Measurements from ENCODE around the gene KCNA5.

KCNA5 gene

DNA sequence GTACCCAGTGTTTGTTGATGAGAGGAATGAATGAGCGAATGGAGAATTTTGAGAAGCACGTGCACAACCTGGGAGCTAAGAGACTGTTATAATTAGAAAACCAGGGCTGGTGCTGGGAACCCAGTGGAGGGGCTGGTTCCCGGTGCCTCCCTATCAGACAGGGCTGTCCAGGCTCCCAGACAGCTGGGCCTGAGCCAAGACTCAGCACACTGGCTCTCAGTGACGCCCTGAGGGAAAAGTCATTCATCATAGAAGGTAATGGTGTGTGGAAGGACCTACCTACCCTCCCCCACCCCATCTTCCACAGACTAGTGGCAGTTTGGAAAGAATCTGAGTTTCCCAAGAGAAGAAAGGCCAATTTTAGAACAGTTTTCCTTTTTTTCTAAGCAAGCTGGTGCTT is 34.7 kb downstream of the KCNA5 start:
- Histone ChIP-seq H3K4me1 (ENCODE audit: control insufficient read depth, insufficient read depth, low read length, unreplicated experiment) (no peaks in the 10 kb centered on the region), H3K36me3 (ENCODE audit: insufficient read depth, low read length) (no peaks in the 10 kb centered on the region), H3K4me3 (ENCODE audit: low read depth, low read length) (no peak overlapping the region), H2AFZ (ENCODE audit: low read length, unreplicated experiment) (no peak overlapping the region), H3K79me2 (ENCODE audit: control insufficient read depth, insufficient read depth, low read length, unreplicated experiment) (no peaks in the 10 kb centered on the region), H3K27ac (ENCODE audit: low read depth, low read length) (no peak overlapping the region), H3K27me3 (ENCODE audit: insufficient read depth, low read length) (peaks cover 3% of the 10 kb centered on the region)

DNA sequence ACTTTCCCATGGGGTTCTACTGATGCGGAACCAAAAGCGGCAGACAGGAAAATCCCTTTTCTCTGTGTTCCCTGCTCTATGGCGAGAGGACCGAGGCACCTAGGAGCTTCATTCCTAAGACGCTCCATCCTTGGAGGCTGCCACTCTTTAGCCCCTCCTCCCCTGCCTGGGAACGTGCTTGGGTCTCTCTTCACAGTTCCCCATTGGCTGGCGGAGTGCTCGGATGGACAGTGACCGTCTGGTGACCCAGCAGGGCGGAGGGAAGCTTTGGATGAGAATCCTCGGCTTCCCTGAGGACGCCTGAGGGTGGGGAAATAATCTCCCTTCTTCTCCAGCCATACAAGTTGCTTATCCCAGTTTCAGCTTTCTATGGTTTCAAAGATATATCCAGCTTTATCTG is 37.3 kb downstream of the KCNA5 start:
- Histone ChIP-seq H3K27me3 (ENCODE audit: insufficient read depth, low read length) (peaks cover 3% of the 10 kb centered on the region), H3K27ac (ENCODE audit: low read depth, low read length) (no peak overlapping the region), H2AFZ (ENCODE audit: low read length, unreplicated experiment) (no peak overlapping the region), H3K4me3 (ENCODE audit: low read depth, low read length) (no peak overlapping the region), H3K36me3 (ENCODE audit: insufficient read depth, low read length) (no peaks in the 10 kb centered on the region), H3K4me1 (ENCODE audit: control insufficient read depth, insufficient read depth, low read length, unreplicated experiment) (no peaks in the 10 kb centered on the region), H3K79me2 (ENCODE audit: control insufficient read depth, insufficient read depth, low read length, unreplicated experiment) (no peaks in the 10 kb centered on the region)

DNA sequence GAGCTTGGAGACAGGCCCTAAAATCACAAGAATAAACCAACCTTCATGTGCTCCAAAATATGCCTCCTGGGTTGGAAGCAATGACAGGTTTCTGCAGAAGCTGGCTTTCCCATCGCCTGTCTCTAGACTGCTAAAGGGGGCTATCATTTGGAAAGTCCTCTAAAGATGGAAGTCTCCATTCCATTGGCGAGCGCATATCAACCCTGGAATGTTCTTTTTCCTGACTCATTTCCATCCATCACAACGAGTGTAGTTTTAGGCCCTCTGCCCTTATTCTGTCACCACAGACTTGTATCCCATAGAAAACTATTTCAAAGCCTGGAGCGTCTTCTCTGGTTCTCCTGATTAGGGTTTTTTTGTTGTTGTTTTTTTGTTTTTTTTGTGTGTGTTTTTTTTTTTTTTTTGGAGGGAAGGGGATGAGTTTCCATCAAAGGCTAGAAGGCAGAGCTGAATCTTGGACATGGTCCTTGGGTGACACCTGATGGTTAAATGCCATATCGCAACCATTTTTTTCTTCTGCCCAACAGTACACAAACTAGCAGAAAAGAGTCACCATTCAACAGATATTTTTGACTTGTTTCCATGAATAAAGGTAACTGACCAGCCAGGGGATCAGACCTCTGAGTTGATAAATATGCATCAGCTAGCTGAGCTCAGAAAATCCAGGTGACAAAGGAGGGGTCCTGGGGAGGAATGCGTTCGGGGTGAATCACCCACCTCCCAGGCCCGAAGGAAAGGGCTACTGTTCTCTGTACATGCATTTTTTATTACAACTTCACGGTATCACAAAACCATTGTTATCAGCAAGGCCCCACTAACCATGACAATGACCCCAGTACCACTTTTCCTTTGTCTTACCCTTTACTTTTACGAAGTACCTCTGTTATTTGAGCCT is 40.5 kb downstream of the KCNA5 start:
- Histone ChIP-seq H3K36me3 (ENCODE audit: insufficient read depth, low read length) (no peaks in the 10 kb centered on the region), H2AFZ (ENCODE audit: low read length, unreplicated experiment) (no peak overlapping the region), H3K79me2 (ENCODE audit: control insufficient read depth, insufficient read depth, low read length, unreplicated experiment) (no peaks in the 10 kb centered on the region), H3K27me3 (ENCODE audit: insufficient read depth, low read length) (peaks cover 3% of the 10 kb centered on the region), H3K4me3 (ENCODE audit: low read depth, low read length) (no peak overlapping the region), H3K27ac (ENCODE audit: low read depth, low read length) (no peak overlapping the region), H3K4me1 (ENCODE audit: control insufficient read depth, insufficient read depth, low read length, unreplicated experiment) (no peaks in the 10 kb centered on the region)

DNA sequence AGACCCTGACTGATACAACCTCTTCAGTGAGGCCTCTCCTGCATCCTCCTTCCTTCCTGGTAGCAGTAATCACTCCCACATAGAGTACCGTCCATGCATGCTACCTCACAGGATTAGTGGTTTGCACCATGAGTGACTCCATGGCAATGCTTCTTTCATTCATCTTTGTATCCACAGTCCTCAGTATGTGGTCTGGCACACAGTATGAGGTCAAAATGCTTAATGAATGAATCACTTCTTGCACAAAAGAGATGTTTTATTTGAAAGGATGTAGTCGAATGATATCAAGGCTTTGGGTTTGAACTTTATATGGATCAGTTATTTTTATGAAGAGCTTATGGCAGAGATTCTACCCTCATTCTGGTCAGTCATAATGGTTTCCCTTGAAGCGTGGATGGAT is 42.2 kb downstream of the KCNA5 start:
- Histone ChIP-seq H3K27ac (ENCODE audit: low read depth, low read length) (no peak overlapping the region), H2AFZ (ENCODE audit: low read length, unreplicated experiment) (no peak overlapping the region), H3K4me3 (ENCODE audit: low read depth, low read length) (no peak overlapping the region), H3K36me3 (ENCODE audit: insufficient read depth, low read length) (no peaks in the 10 kb centered on the region), H3K79me2 (ENCODE audit: control insufficient read depth, insufficient read depth, low read length, unreplicated experiment) (no peaks in the 10 kb centered on the region), H3K4me1 (ENCODE audit: control insufficient read depth, insufficient read depth, low read length, unreplicated experiment) (no peaks in the 10 kb centered on the region), H3K27me3 (ENCODE audit: insufficient read depth, low read length) (peaks cover 3% of the 10 kb centered on the region)

DNA sequence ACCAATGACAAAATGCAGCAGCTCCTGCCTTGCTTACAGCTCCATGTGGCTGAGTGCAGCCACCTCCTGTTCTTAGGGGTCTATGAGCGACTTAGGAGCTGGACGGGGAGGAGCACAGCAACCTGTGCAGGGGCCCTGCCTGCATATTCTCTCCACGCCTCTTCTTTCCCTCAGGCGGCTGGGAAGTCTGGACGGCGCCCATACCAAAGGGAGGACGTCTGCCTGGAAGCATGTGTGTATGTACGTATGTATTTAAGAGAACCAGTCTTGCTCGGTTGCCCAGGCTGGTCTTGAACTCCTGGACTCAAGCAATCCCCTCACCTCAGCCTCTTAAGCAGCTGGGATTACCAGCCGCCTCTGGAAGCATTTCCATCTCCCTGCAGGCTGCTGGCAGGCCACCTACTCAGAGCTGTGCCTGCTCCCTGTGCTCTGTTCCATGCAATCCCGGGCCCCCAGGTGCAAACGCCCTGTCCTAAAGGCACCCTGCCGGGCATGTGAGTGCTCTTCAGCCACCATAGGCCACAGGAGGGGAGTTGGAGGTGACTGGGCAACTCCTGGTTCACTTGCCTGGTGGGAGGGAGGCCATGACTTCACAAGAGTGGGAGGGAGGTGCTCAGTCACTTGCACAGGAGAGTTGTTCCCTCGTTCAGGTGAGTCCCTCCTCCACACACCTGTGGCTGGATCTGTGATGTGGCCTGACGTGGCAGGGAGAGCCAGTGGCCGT is 44.3 kb downstream of the KCNA5 start:
- H3K4me1 ChIP-seq (ENCODE audit: control insufficient read depth, insufficient read depth, low read length, unreplicated experiment), result no peaks in the 10 kb centered on the region
- no peak overlapping the region for H3K27ac ChIP-seq (ENCODE audit: low read depth, low read length)
- no peak overlapping the region for H3K4me3 ChIP-seq (ENCODE audit: low read depth, low read length)
- H3K27me3 ChIP-seq (ENCODE audit: insufficient read depth, low read length), result no peaks in the 10 kb centered on the region
- no peaks in the 10 kb centered on the region for H3K79me2 ChIP-seq (ENCODE audit: control insufficient read depth, insufficient read depth, low read length, unreplicated experiment)
- no peak overlapping the region for H2AFZ ChIP-seq (ENCODE audit: low read length, unreplicated experiment)
- H3K36me3 ChIP-seq (ENCODE audit: insufficient read depth, low read length), result no peaks in the 10 kb centered on the region

DNA sequence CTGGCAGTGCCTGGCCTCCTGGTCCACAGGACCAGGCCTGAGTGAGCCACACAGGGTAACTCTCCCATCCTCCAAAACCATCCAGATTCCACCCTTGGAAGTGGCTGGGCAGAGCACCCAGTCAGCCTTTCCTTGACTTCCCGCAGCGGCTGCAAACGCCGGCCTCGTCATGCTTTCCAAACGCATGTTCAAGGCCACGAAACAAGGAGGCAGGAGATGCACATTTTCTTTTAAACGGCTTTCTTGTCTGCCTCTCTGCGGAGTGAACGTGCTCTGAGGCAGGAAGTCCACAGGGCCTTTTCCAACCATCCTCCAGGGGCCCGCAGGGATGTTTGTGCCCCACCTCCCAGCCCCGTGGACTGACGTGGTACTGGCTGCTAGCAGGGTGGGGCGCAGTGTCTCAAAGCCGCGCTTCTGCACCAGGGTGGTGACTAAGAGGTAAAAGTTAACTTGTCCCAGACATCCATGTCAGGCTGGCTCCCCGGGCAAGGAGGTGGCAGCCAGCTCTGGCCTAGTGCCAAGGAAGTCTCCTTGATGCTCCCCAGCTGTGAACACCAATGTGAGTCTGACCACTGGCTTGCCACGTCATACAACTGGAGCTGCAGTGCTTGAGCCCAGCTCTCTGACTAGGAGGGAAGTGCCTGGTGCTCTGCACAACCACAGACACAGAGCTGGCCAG is 45.0 kb downstream of the KCNA5 start:
- Histone ChIP-seq H3K27me3 (ENCODE audit: insufficient read depth, low read length) (no peaks in the 10 kb centered on the region), H3K4me3 (ENCODE audit: low read depth, low read length) (no peak overlapping the region), H3K27ac (ENCODE audit: low read depth, low read length) (no peak overlapping the region), H3K79me2 (ENCODE audit: control insufficient read depth, insufficient read depth, low read length, unreplicated experiment) (no peaks in the 10 kb centered on the region), H2AFZ (ENCODE audit: low read length, unreplicated experiment) (no peak overlapping the region), H3K4me1 (ENCODE audit: control insufficient read depth, insufficient read depth, low read length, unreplicated experiment) (no peaks in the 10 kb centered on the region), H3K36me3 (ENCODE audit: insufficient read depth, low read length) (no peaks in the 10 kb centered on the region)

DNA sequence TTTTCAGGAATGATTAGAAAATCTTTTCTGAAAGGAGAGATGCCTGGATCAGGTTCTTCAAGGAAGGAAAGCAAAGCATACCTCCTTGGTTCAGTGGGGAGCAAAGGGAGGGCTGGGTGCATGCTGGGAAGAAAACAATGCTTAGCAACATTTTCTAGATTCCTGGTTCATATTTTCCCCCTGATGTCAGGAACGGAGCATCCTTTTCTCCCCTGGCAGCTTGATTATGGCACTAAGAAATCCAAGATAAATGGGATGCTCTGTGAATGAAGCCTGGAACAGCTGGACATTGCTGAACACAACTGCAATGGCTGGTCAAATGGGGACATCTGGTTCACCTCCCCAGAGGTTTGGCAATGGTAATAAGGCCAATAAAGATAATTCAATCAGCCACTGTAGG is 50.9 kb downstream of the KCNA5 start:
- Histone ChIP-seq H3K4me1 (ENCODE audit: control insufficient read depth, insufficient read depth, low read length, unreplicated experiment) (no peaks in the 10 kb centered on the region), H2AFZ (ENCODE audit: low read length, unreplicated experiment) (no peak overlapping the region), H3K4me3 (ENCODE audit: low read depth, low read length) (no peak overlapping the region), H3K36me3 (ENCODE audit: insufficient read depth, low read length) (no peaks in the 10 kb centered on the region), H3K79me2 (ENCODE audit: control insufficient read depth, insufficient read depth, low read length, unreplicated experiment) (no peaks in the 10 kb centered on the region), H3K27ac (ENCODE audit: low read depth, low read length) (no peak overlapping the region), H3K27me3 (ENCODE audit: insufficient read depth, low read length) (no peaks in the 10 kb centered on the region)

DNA sequence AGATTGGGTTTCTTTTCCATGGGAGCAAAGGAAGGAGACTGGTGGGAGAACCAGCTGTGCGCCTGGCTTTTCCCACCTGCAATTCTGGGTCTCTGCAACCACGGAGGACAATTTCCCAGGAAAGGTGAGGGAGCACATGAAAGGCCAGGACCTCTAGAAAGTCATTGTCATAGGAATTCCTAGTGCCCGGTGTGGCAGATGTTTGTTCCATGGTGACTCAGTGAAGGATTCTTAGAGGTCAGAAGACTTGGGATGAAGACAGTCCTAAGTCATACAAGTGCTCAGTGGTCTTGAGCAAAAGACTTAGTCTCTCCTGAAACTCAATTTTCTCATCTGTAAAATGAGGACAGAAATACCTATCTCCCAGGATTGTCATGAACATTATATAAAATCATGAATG is 51.3 kb downstream of the KCNA5 start:
- H3K79me2 ChIP-seq (ENCODE audit: control insufficient read depth, insufficient read depth, low read length, unreplicated experiment), result no peaks in the 10 kb centered on the region
- no peak overlapping the region for H3K4me3 ChIP-seq (ENCODE audit: low read depth, low read length)
- H3K27ac ChIP-seq (ENCODE audit: low read depth, low read length), result no peak overlapping the region
- no peaks in the 10 kb centered on the region for H3K27me3 ChIP-seq (ENCODE audit: insufficient read depth, low read length)
- H3K36me3 ChIP-seq (ENCODE audit: insufficient read depth, low read length), result no peaks in the 10 kb centered on the region
- no peak overlapping the region for H2AFZ ChIP-seq (ENCODE audit: low read length, unreplicated experiment)
- no peaks in the 10 kb centered on the region for H3K4me1 ChIP-seq (ENCODE audit: control insufficient read depth, insufficient read depth, low read length, unreplicated experiment)
